ENCODE data around the gene KIAA0408.

GRCh38 chr6:127497410-127497809 is 38.2 kb upstream of the KIAA0408 start:
- TF ChIP-seq CTCF (IDR thresholded peaks at IDR 0.05) (no peak), POLR2A (IDR thresholded peaks at IDR 0.05) (no peak)
